HCT116 (cell line): Measurements from ENCODE around the gene KSR1. TPM values are rescaled to one million over a fixed set of nuclear protein-coding genes. Genes with fewer than 3 reads are reported as not detected.

Source experiments
- ATAC-seq: fragments of 200-7000 bp; cut with Tn5 transposase; 2 replicates; pipeline ENCODE4 v1.9.1; 2020; ENCODE audit warnings: mild to moderate bottlenecking, moderate library complexity
- BruUV-seq: library from RNA; stranded (reverse); fragments of 400-500 nt; replicated peaks from 2 replicates; lab custom pipeline; 2021; lab: Mats Ljungman, UMichigan
- CTCF ChIA-PET: fragments of 300-600 bp; sonication (Branson Sonifier 250); formaldehyde crosslinking; loops from one replicate; lab custom pipeline; 2021; ENCODE audit warnings: antibody characterized with exemption; lab: Charles Lee
- POLR2A ChIA-PET: fragments of 300-600, 350-600 bp; sonication (Branson Sonifier 250); formaldehyde crosslinking; loops from one replicate; lab custom pipeline; 2021; ENCODE audit warnings: antibody characterized with exemption; lab: Charles Lee
- RAD21 ChIA-PET, 2 experiments: fragments of 300-600 bp; sonication (Branson Sonifier 250); formaldehyde crosslinking; loops; one replicate each; lab custom pipeline; 2023; ENCODE audit warnings: low total read pairs in 2 of 2; ENCODE audit not compliant: uncharacterized antibody in 2 of 2, unreplicated experiment in 2 of 2, low non-redundant PET in 1 of 2; lab: Charles Lee
- DNase-seq: peaks from one replicate; pipeline ENCODE4 v3.0.0-alpha.2; 2010; ENCODE audit warnings: low read depth, low spot score
- H2AFZ ChIP-seq: fragments of 200-600 bp; shearing (Covaris generic), sonication (generic); 2 replicates; pipeline ENCODE4 v1.6.1; 2017; ENCODE audit warnings: low read depth, mixed run types, mixed read lengths, antibody characterized with exemption, low read length; ENCODE audit not compliant: poor library complexity, severe bottlenecking
- H3K27ac ChIP-seq: 2 replicates; pipeline ENCODE4 v1.5.1; 2012; ENCODE audit warnings: low read depth, low read length
- H3K27me3 ChIP-seq: fragments of 200-600 bp; sonication (generic); 2 replicates; pipeline ENCODE4 v1.6.1; 2016; ENCODE audit warnings: mixed run types, low read length, mixed read lengths; ENCODE audit not compliant: insufficient read depth
- H3K36me3 ChIP-seq, 2 experiments: fragments of 200-500 bp in 1 of 2; fragments of 200-600 bp in 1 of 2; sonication (Bioruptor generic) in 1 of 2; sonication (generic) in 1 of 2; 2 replicates each; pipeline versions ENCODE4 v1.5.1 to v1.6.1; 2014 to 2016; ENCODE audit warnings: low read length in 2 of 2, inconsistent platforms in 1 of 2, mixed read lengths in 1 of 2, mixed run types in 1 of 2; ENCODE audit not compliant: insufficient read depth in 2 of 2, control insufficient read depth in 1 of 2
- H3K4me1 ChIP-seq, 2 experiments: fragments of 200-600 bp in 1 of 2; sonication (generic) in 1 of 2; 2 replicates each; pipeline versions ENCODE4 v1.5.1 to v1.6.1; 2012 to 2017; ENCODE audit warnings: low read length in 2 of 2, inconsistent platforms in 1 of 2, mild to moderate bottlenecking in 1 of 2, mixed read lengths in 1 of 2, mixed run types in 1 of 2, moderate library complexity in 1 of 2; ENCODE audit not compliant: insufficient read depth in 2 of 2, control insufficient read depth in 1 of 2
- H3K4me2 ChIP-seq: fragments of 200-600 bp; sonication (generic); 2 replicates; pipeline ENCODE4 v1.6.1; 2017; ENCODE audit warnings: mixed run types, low read length, mixed read lengths
- H3K4me3 ChIP-seq, 2 experiments: fragments of 200-600 bp in 1 of 2; sonication (generic) in 1 of 2; replicated peaks in 1 of 2; 2 replicates each; pipeline ENCODE4 v1.5.1; 2011 to 2016; ENCODE audit warnings: low read length in 2 of 2, control low read depth in 1 of 2, low read depth in 1 of 2, mild to moderate bottlenecking in 1 of 2, mixed read lengths in 1 of 2, mixed run types in 1 of 2
- H3K79me2 ChIP-seq: fragments of 200-600 bp; sonication (generic); 2 replicates; pipeline ENCODE4 v1.6.1; 2017; ENCODE audit warnings: mild to moderate bottlenecking, mixed run types, low read length, moderate library complexity, mixed read lengths; ENCODE audit not compliant: insufficient read depth
- H3K9ac ChIP-seq: fragments of 200-600 bp; sonication (generic); 2 replicates; pipeline ENCODE4 v1.6.1; 2016; ENCODE audit warnings: low read length, mixed read lengths
- H3K9me2 ChIP-seq: fragments of 200-600 bp; sonication (generic), shearing (Covaris generic); 2 replicates; pipeline ENCODE4 v1.6.1; 2017; ENCODE audit warnings: mixed run types, mild to moderate bottlenecking, moderate library complexity; ENCODE audit not compliant: insufficient read depth
- H3K9me3 ChIP-seq, 2 experiments: fragments of 200-500 bp in 1 of 2; fragments of 200-600 bp in 1 of 2; sonication (Bioruptor generic) in 1 of 2; sonication (generic) in 1 of 2; 2 replicates each; pipeline ENCODE4 v1.6.1; 2014 to 2017; ENCODE audit warnings: low read length in 2 of 2, mixed read lengths in 2 of 2, inconsistent platforms in 1 of 2, low read depth in 1 of 2, mild to moderate bottlenecking in 1 of 2, mixed run types in 1 of 2, moderate library complexity in 1 of 2; ENCODE audit not compliant: control insufficient read depth in 1 of 2, insufficient read depth in 1 of 2
- H4K20me1 ChIP-seq: fragments of 200-600 bp; sonication (generic), shearing (Covaris generic); 2 replicates; pipeline ENCODE4 v1.6.1; 2017; ENCODE audit warnings: mixed run types, mild to moderate bottlenecking, moderate library complexity; ENCODE audit not compliant: insufficient read depth
- CEBPB ChIP-seq: IDR thresholded peaks from 2 replicates; pipeline ENCODE4 v1.6.1; 2012; ENCODE audit warnings: low read depth
- EGR1 ChIP-seq: IDR thresholded peaks from 2 replicates; pipeline ENCODE4 v1.6.1; 2012; ENCODE audit warnings: low read depth
- ELF1 ChIP-seq: IDR thresholded peaks from 2 replicates; pipeline ENCODE4 v1.6.1; 2012; ENCODE audit warnings: low read depth, borderline replicate concordance
- EZH2 ChIP-seq: fragments of 200-600 bp; sonication (generic); IDR thresholded peaks from 2 replicates; pipeline ENCODE4 v1.6.1; 2017; ENCODE audit warnings: antibody characterized with exemption, mixed run types
- EZH2phosphoT487 ChIP-seq: fragments of 200-600 bp; IDR thresholded peaks from 2 replicates; pipeline ENCODE4 v1.6.1; 2018; ENCODE audit warnings: antibody characterized with exemption, borderline replicate concordance
- FOSL1 ChIP-seq: IDR thresholded peaks from 2 replicates; pipeline ENCODE4 v1.6.1; 2012; ENCODE audit warnings: low read depth
- JUND ChIP-seq: IDR thresholded peaks from 2 replicates; pipeline ENCODE4 v1.6.1; 2012
- POLR2AphosphoS5 ChIP-seq: IDR thresholded peaks from 2 replicates; pipeline ENCODE4 v1.6.1; 2011; ENCODE audit warnings: mild to moderate bottlenecking, low read depth, low read length, moderate library complexity
- RAD21 ChIP-seq: IDR thresholded peaks from 2 replicates; pipeline ENCODE4 v1.6.1; 2012; ENCODE audit warnings: low read depth, mild to moderate bottlenecking
- SIN3A ChIP-seq: IDR thresholded peaks from 2 replicates; pipeline ENCODE4 v1.6.1; 2012; ENCODE audit warnings: low read depth
- SRF ChIP-seq: IDR thresholded peaks from 2 replicates; pipeline ENCODE4 v1.6.1; 2012; ENCODE audit warnings: low read depth
- TCF7L2 ChIP-seq: IDR thresholded peaks from 2 replicates; pipeline ENCODE4 v1.7.0; 2011; ENCODE audit warnings: borderline replicate concordance, inconsistent platforms; ENCODE audit not compliant: insufficient read depth, insufficient read length; ENCODE audit errors: extremely low read depth
- ZNF274 ChIP-seq: fragments of 200-500 bp; sonication (Bioruptor generic); IDR thresholded peaks from 2 replicates; pipeline ENCODE4 v1.6.1; 2014; ENCODE audit warnings: mild to moderate bottlenecking, low read depth, low read length, inconsistent platforms
- intact Hi-C: fragments of 100-400 bp; cut with micrococcal nuclease; formaldehyde crosslinking; loops from 2 replicates; pipeline ENCODE4 v1.10.0; 2022
- total RNA-seq: library from RNA; stranded (reverse); gene quantifications from one replicate; pipeline ENCODE4 v1.2.1, GENCODE V29; 2021; ENCODE audit not compliant: unreplicated experiment
- TF ChIP-seq, protein P1 (sequence below): IDR thresholded peaks from 2 replicates; pipeline ENCODE4 v1.6.1; 2012; ENCODE audit warnings: low read depth
- TF ChIP-seq, protein P2 (sequence below), 3 experiments: fragments of 200-600 bp in 1 of 3; sonication (generic) in 1 of 3; IDR thresholded peaks in 2 of 3; conservative IDR thresholded peaks in 1 of 3; 2 replicates each; pipeline ENCODE4 v1.5.1; 2012 to 2017; ENCODE audit warnings: low read depth in 2 of 3, low read length in 2 of 3, antibody characterized with exemption in 1 of 3, borderline replicate concordance in 1 of 3, control low read depth in 1 of 3, mild to moderate bottlenecking in 1 of 3, mixed read lengths in 1 of 3, mixed run types in 1 of 3, moderate library complexity in 1 of 3; ENCODE audit not compliant: insufficient read depth in 1 of 3
- TF ChIP-seq, protein P3 (sequence below): IDR thresholded peaks from 2 replicates; pipeline ENCODE4 v1.6.1; 2011; ENCODE audit warnings: mild to moderate bottlenecking, low read length, moderate library complexity; ENCODE audit not compliant: insufficient replicate concordance; ENCODE audit errors: extremely low read depth
- TF ChIP-seq, protein P4 (sequence below): IDR thresholded peaks from 2 replicates; pipeline ENCODE4 v1.6.1; 2012
- TF ChIP-seq, protein P5 (sequence below): IDR thresholded peaks from 2 replicates; pipeline ENCODE4 v1.6.1; 2012

The KSR1 gene
- total RNA-seq, 1 experiment from 2014 or later: 16.5 TPM

DNA sequence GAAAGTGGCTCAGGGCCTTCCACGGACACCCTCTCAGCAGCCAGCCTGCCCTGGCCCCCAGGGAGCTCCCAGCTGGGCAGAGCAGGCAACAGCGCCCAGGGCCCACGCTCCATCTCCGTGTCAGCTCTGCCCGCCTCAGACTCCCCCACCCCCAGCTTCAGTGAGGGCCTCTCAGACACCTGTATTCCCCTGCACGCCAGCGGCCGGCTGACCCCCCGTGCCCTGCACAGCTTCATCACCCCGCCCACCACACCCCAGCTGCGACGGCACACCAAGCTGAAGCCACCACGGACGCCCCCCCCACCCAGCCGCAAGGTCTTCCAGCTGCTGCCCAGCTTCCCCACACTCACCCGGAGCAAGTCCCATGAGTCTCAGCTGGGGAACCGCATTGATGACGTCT lies 126.4 kb downstream of the KSR1 start:
- no peak for TF ChIP-seq SIN3A
- TF ChIP-seq JUND: no peak
- TF ChIP-seq ELF1: no peak
- TF ChIP-seq, protein P1, sequence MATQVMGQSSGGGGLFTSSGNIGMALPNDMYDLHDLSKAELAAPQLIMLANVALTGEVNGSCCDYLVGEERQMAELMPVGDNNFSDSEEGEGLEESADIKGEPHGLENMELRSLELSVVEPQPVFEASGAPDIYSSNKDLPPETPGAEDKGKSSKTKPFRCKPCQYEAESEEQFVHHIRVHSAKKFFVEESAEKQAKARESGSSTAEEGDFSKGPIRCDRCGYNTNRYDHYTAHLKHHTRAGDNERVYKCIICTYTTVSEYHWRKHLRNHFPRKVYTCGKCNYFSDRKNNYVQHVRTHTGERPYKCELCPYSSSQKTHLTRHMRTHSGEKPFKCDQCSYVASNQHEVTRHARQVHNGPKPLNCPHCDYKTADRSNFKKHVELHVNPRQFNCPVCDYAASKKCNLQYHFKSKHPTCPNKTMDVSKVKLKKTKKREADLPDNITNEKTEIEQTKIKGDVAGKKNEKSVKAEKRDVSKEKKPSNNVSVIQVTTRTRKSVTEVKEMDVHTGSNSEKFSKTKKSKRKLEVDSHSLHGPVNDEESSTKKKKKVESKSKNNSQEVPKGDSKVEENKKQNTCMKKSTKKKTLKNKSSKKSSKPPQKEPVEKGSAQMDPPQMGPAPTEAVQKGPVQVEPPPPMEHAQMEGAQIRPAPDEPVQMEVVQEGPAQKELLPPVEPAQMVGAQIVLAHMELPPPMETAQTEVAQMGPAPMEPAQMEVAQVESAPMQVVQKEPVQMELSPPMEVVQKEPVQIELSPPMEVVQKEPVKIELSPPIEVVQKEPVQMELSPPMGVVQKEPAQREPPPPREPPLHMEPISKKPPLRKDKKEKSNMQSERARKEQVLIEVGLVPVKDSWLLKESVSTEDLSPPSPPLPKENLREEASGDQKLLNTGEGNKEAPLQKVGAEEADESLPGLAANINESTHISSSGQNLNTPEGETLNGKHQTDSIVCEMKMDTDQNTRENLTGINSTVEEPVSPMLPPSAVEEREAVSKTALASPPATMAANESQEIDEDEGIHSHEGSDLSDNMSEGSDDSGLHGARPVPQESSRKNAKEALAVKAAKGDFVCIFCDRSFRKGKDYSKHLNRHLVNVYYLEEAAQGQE: no peak
- TF ChIP-seq EZH2: no peak
- TF ChIP-seq, protein P2, sequence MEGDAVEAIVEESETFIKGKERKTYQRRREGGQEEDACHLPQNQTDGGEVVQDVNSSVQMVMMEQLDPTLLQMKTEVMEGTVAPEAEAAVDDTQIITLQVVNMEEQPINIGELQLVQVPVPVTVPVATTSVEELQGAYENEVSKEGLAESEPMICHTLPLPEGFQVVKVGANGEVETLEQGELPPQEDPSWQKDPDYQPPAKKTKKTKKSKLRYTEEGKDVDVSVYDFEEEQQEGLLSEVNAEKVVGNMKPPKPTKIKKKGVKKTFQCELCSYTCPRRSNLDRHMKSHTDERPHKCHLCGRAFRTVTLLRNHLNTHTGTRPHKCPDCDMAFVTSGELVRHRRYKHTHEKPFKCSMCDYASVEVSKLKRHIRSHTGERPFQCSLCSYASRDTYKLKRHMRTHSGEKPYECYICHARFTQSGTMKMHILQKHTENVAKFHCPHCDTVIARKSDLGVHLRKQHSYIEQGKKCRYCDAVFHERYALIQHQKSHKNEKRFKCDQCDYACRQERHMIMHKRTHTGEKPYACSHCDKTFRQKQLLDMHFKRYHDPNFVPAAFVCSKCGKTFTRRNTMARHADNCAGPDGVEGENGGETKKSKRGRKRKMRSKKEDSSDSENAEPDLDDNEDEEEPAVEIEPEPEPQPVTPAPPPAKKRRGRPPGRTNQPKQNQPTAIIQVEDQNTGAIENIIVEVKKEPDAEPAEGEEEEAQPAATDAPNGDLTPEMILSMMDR (IDR thresholded peaks at IDR 0.05 in 2 of 3, conservative IDR thresholded peaks at IDR 0.05 in 1 of 3; ENCODE audit: borderline replicate concordance in 1 of 3, insufficient read depth in 1 of 3, low read depth in 2 of 3, low read length in 2 of 3): no peak
- TF ChIP-seq EGR1: no peak
- no peak for TF ChIP-seq FOSL1
- TF ChIP-seq, protein P3, sequence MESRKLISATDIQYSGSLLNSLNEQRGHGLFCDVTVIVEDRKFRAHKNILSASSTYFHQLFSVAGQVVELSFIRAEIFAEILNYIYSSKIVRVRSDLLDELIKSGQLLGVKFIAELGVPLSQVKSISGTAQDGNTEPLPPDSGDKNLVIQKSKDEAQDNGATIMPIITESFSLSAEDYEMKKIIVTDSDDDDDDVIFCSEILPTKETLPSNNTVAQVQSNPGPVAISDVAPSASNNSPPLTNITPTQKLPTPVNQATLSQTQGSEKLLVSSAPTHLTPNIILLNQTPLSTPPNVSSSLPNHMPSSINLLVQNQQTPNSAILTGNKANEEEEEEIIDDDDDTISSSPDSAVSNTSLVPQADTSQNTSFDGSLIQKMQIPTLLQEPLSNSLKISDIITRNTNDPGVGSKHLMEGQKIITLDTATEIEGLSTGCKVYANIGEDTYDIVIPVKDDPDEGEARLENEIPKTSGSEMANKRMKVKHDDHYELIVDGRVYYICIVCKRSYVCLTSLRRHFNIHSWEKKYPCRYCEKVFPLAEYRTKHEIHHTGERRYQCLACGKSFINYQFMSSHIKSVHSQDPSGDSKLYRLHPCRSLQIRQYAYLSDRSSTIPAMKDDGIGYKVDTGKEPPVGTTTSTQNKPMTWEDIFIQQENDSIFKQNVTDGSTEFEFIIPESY: no peak
- TF ChIP-seq, protein P4, sequence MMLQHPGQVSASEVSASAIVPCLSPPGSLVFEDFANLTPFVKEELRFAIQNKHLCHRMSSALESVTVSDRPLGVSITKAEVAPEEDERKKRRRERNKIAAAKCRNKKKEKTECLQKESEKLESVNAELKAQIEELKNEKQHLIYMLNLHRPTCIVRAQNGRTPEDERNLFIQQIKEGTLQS: no peak
- TF ChIP-seq, protein P5, sequence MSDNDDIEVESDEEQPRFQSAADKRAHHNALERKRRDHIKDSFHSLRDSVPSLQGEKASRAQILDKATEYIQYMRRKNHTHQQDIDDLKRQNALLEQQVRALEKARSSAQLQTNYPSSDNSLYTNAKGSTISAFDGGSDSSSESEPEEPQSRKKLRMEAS: no peak
- TF ChIP-seq EZH2phosphoT487: no peak
- no peak for TF ChIP-seq CEBPB
- no peak for TF ChIP-seq TCF7L2
- no peak for TF ChIP-seq SRF
- no peak for TF ChIP-seq ZNF274
- no peak for TF ChIP-seq POLR2AphosphoS5
- no peak for TF ChIP-seq RAD21
- Histone ChIP-seq H3K9me2 (no peaks in the 10 kb centered on the region), H2AFZ (no peak overlapping the region), H3K4me3 (no peak overlapping the region), H3K9ac (no peak overlapping the region), H3K27ac (no peak overlapping the region), H3K36me3 (no peaks in the 10 kb centered on the region), H3K4me2 (no peak overlapping the region), H3K79me2 (no peaks in the 10 kb centered on the region), H3K9me3 (no peaks in the 10 kb centered on the region), H4K20me1 (no peaks in the 10 kb centered on the region), H3K4me1 (peaks cover 38 to 42% of the 10 kb centered on the region in 2 experiments), H3K27me3 (no peaks in the 10 kb centered on the region)
- intact Hi-C loops: no loop called here
- DNase-seq (no peak), ATAC-seq (no peak)
- ChIA-PET POLR2A (no interaction called here), RAD21 (no interaction called here), CTCF (no interaction called here)
- no TSS peak for BruUV-seq
